ENCODE data around the gene VTN.
"Not testable (repeated sequence)": the region's sequence is repeated elsewhere in the genome, so short reads cannot be mapped to it uniquely, and the experiment has no call there.

VTN gene

GRCh38 chr17:28340374-28340773 lies 29.7 kb downstream of the VTN start:
- no peak for TF ChIP-seq CTCF (IDR thresholded peaks at IDR 0.05; ENCODE audit: low read depth, low read length, missing control alignments)
- no peak for DNase-seq (ENCODE audit: low read depth)
- H3K4me3 ChIP-seq (ENCODE audit: low read depth, low read length) = no peak overlapping the region
- in situ Hi-C loops (cut with HindIII; ENCODE audit: low sequenced_read_pairs) = no loop called here

- no peak for DNase-seq (ENCODE audit: low read depth)
- in situ Hi-C loops (cut with HindIII; ENCODE audit: low sequenced_read_pairs) = no loop called here
- H3K4me3 ChIP-seq (ENCODE audit: low read depth, low read length) = no peak overlapping the region
- no peak for TF ChIP-seq CTCF (IDR thresholded peaks at IDR 0.05; ENCODE audit: low read depth, low read length, missing control alignments)
These were observed 30.7 kb downstream of the VTN start for GRCh38 chr17:28339431-28339830.

- in situ Hi-C loops (cut with HindIII; ENCODE audit: low sequenced_read_pairs); H3K4me3 ChIP-seq (ENCODE audit: low read depth, low read length); DNase-seq (ENCODE audit: low read depth): not testable (repeated sequence)
These were observed 31.3 kb downstream of the VTN start for GRCh38 chr17:28338769-28339212.

- in situ Hi-C loops (cut with HindIII; ENCODE audit: low sequenced_read_pairs) = no loop called here
- no peak for TF ChIP-seq CTCF (IDR thresholded peaks at IDR 0.05; ENCODE audit: low read depth, low read length, missing control alignments)
- DNase-seq (ENCODE audit: low read depth) = peak; percentile 49
- no peak overlapping the region for H3K4me3 ChIP-seq (ENCODE audit: low read depth, low read length)
These were observed 31.9 kb downstream of the VTN start for GRCh38 chr17:28338056-28338768.

GRCh38 chr17:28335959-28336871 lies 33.9 kb downstream of the VTN start:
- in situ Hi-C loops (cut with HindIII; ENCODE audit: low sequenced_read_pairs) = no loop called here
- no peak for TF ChIP-seq CTCF (IDR thresholded peaks at IDR 0.05; ENCODE audit: low read depth, low read length, missing control alignments)
- peak overlapping the region; percentile 81 for H3K4me3 ChIP-seq (ENCODE audit: low read depth, low read length)
- peak; percentile 93 for DNase-seq (ENCODE audit: low read depth)

GRCh38 chr17:28335201-28335958 lies 34.7 kb downstream of the VTN start, which contains the start of the genes IFT20 and TNFAIP1:
Gene IFT20 (minus strand): TSS chr17:28335472. CDS start chr17:28331985, 3,487 bp downstream.
Gene TNFAIP1 (plus strand): TSS chr17:28335761. CDS start chr17:28339522, 3,761 bp downstream.
- in situ Hi-C loops (cut with HindIII; ENCODE audit: low sequenced_read_pairs) = no loop called here
- H3K4me3 ChIP-seq (ENCODE audit: low read depth, low read length) = peak within 1 kb of the TSS; percentile 81
- DNase-seq (ENCODE audit: low read depth) = peak; percentile 100
- no peak for TF ChIP-seq CTCF (IDR thresholded peaks at IDR 0.05; ENCODE audit: low read depth, low read length, missing control alignments)
